HG02610 (cell line): Measurements from ENCODE around the gene COMP.

Source experiments
- ATAC-seq: cut with Tn5 transposase; IDR thresholded peaks from one replicate; pipeline ENCODE4 v1.9.1; 2021; ENCODE audit warnings: mild to moderate bottlenecking, moderate library complexity; ENCODE audit not compliant: unreplicated experiment

The COMP gene

GRCh38 chr19:18804139-18804601 is 13.1 kb upstream of the COMP start:
- no peak for ATAC-seq

GRCh38 chr19:18803550-18804138 is 12.5 kb upstream of the COMP start:
- no peak for ATAC-seq

DNA sequence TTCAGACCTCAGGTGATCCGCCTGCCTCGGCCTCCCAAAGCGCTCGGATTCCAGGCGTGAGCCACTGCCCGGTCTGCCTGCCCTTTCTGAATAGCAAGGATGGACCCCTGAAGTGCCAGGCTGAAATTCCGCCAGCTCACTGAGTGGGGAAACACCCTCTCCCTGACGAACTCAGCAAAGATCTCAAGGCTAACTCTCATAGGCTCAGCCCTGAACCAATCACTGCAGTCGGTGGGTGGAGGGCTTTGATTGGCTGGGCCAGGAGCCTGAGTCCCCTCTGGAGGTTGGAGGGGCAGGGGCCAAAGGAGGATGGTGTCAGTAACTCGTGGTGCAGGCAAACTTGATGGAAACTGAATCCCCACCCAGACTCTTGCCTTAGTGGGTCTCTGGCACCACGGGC is 11.2 kb upstream of the COMP start:
- no peak for ATAC-seq

DNA sequence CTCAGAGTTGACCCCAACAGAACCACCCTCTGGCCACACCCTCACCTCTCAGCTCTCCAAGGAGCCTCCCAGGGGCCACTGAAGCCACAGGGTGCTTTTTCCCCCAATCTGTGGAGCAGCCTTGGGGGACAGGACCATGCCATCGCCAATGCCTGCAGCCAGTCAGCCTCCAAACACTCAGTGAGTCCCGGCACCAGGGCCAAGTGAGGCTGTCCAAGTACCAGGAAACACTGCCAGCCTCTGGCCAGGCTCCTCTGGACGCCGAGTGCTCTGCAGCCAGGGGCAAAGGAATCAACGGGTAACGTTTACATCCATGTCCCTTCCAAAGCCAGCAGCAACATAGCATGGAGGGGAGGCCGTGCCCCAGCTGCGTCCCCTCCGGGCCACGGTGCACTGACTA is 9.5 kb upstream of the COMP start:
- no peak for ATAC-seq

DNA sequence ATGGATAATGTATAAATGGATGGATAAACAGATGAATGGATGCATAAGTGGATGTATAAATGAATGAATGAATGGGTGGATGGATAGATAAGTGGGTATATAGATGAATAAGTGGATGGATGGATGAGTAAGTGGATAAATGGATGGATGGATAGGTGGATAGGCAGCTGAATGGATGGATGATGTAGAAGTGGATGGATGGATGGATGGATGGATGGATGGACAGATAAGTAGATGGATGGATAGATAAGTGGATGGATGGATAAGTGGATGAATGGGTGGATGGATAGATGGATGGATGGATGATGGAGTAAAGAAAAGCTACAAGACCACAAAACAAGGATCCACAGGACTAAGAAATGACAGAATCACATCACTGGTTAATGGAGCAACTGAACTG is 9.0 kb upstream of the COMP start:
- ATAC-seq, result no peak

- ATAC-seq, result no peak
These were observed 8.4 kb upstream of the COMP start for GRCh38 chr19:18799389-18799970.

GRCh38 chr19:18798384-18799352 is 7.6 kb upstream of the COMP start:
- ATAC-seq, result no peak

DNA sequence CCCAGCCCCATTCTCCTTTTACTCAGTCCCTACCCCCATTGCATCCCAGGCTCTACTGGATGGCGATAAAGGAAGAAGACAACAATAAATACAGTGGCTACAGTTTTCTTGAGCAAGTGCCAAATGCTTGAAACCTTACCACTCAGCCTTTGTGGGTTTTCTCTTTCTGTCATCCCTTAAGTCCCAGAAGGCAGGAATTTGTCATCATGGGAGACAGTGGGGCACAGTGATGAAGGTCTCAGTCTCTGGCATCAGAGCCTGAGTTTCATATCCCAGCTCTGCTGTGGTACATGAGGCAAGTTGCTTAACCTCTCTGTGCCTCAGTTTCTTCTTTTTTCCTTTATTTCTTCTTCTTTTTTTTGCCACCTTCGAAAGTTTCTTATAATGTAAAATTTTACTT is 5.1 kb upstream of the COMP start:
- ATAC-seq, result no peak

- ATAC-seq, result no peak
These were observed 4.4 kb upstream of the COMP start for GRCh38 chr19:18795540-18795939.

DNA sequence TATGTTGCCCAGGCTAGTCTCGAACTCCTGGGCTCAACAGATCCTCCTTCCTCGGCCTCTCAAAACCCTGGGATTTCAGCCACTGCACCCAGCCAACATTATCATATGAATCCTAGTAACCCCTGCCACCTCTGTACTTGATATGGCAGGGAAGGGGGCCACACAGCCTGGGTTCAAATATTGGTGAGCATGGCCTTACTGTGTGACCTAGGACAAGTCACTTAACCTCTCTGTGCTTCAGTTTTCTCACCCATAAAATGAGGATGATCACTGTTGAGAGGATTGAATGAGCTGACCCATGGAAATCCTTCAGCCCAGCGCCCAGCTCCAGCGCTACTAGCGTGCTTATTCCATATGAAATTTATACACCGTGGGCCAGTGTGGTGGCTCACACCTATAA is 3.6 kb upstream of the COMP start:
- ATAC-seq, result no peak

DNA sequence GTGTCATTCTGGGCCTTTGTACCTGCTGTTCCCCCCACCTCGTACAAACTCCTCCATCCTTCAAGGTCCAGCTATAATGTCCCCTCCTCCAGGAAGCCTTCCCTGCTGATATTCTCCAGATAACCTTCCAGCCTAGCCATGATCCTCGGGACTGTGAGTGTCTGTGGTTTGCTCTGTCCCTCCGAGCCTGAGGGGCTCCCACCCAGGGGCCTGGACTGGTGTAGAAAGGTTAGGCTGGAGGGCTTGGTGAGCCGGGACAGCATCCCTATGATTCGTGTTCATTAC is 2.9 kb upstream of the COMP start:
- ATAC-seq, result no peak

- ATAC-seq, result no peak
These were observed 2.3 kb upstream of the COMP start for GRCh38 chr19:18793144-18794028.

DNA sequence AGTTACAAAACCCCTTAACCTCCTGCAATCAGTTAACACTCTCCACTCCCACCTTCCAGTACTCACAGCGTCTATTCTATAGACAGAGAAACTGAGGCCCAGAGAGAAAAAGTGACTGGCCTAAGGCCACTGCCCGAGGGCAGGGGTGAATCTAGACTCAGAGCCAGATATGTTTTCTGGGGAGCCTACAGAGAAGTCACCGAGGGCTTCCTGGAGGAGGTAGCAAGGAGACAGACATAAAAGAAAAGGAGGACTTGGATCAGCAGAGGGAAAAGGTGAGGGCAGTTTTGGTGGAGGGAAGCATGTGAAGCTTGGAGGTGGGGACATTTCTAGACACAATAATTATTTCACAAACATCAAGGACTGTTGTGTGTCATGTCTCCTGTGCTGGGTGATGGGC is 1.6 kb upstream of the COMP start:
- ATAC-seq, result no peak

GRCh38 chr19:18791315-18791678 is 192 bp upstream of the COMP start:
- ATAC-seq, result no peak

GRCh38 chr19:18789883-18790565 is 1.1 kb downstream of the COMP start:
- ATAC-seq, result no peak

DNA sequence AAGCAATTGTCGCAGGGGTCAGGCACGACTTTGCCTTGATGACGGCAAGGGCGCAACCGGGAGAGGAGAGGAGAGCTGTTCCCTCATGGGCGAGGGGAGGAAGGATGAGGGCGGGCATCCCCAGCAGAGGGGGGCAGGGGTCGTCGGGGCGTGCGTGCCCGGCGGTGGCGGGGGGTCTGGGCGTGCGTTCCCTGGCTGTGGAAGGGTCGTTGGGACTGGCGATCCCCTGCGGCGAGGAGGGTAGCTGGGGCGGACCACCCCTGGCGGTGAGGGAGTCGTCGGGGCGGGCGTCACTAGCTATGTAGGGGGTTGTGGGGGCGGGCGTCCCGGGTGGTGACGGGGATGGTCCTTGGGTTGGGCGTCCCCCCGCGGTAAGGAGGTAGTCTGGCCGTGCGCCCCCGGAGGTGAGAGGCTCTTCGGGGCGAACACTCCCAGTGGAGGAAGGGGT is 1.7 kb downstream of the COMP start:
- no peak for ATAC-seq

DNA sequence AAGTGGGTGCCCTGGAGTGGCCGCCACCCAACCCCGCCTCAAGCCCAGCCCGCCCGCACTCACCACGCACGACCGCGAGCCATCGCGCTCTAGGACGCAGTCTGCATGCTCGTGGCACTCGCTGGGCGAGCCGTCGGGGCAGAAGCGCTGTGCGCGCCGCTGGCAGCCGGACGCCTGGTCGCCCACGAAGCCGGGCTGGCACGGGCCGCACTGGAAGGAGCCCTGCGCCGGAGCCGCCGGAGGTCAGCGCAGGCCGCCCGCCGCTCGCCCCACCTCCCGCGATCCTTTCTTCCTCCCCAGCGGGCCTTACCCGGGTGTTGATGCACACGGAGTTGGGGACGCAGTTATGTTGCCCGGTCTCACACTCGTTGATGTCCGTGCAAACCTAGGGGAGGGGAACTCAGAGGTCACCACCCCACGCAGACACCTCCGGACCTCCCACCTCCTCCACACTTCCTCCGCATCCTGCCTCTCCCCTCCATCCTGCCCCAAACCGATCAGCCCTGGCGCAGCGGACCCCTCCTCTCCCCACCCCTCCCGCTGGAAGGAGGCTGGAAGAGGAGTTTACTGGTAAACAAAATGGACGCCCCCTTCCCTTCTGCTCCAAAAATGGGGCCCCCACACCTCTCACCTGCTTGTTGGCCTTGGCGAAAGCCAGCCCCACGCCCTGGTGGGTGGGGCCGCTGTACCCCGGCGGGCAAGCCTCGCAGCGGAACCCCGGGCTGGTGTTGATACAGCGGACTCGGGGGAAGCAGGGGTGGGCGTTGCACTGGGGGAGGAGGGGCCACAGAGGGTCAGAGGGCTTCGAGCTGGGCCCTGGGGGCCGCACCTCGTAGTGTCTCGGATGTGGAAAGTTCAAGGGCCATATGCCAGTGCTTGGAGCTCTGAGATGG is 2.3 kb downstream of the COMP start:
- ATAC-seq, result no peak

- no peak for ATAC-seq
These were observed 5.7 kb downstream of the COMP start for GRCh38 chr19:18785179-18786124.

DNA sequence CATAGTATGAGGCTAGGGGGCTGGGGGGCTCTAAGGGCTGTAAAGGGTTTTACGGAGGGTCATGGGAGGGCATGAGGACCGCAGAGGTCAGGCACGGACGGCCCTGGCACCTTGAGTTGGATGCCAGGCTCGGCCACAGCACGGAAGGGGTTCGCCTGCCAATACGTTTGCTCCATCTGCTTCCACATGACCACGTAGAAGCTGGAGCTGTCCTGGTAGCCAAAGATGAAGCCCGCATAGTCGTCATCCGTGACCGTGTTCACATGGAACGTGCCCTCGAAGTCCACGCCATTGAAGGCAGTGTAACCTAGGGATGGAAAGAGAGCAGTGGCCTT is 6.4 kb downstream of the COMP start:
- no peak for ATAC-seq
